GM19023 (cell line): ENCODE data around the gene STUB1.
"Not testable (repeated sequence)": the region's sequence is repeated elsewhere in the genome, so short reads cannot be mapped to it uniquely, and the experiment has no call there.

Experiments used
- ATAC-seq: cut with Tn5 transposase; IDR thresholded peaks from one replicate; pipeline ENCODE4 v1.9.1; 2021; ENCODE audit warnings: mild to moderate bottlenecking, moderate library complexity; ENCODE audit not compliant: unreplicated experiment

The STUB1 gene

DNA sequence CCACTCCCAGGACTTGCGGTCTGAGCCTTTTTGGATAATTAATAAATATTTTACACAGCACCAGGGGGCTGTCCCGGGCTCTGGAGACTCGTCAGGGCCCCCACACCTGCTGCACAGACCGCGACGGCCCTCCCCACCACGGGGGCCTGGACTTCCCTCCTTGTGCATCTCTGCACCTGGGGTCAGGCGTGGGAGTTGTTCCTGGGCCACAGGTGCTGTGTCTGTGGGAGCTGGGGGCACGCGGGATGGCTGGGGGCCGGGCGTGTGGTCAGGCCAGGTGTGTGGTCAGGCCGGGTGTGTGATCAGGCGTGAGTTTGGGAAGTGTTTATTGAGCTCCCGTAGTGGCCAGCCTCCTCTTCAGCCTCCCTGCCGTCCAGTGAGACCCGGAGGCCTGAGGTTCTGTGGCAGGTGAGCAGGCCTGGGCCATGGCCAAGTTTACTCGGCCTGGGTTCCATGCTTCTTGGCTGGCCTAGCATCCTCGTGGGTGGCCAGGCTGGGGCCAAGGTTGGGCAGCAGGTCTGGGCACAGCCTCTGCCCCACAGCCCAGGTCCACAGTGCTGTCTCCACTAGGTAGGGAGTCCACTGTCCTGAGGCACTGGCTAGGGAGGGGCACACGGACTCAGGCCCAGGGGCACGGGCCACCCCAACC lies 1.9 kb upstream of the STUB1 start:
- ATAC-seq: no peak

DNA sequence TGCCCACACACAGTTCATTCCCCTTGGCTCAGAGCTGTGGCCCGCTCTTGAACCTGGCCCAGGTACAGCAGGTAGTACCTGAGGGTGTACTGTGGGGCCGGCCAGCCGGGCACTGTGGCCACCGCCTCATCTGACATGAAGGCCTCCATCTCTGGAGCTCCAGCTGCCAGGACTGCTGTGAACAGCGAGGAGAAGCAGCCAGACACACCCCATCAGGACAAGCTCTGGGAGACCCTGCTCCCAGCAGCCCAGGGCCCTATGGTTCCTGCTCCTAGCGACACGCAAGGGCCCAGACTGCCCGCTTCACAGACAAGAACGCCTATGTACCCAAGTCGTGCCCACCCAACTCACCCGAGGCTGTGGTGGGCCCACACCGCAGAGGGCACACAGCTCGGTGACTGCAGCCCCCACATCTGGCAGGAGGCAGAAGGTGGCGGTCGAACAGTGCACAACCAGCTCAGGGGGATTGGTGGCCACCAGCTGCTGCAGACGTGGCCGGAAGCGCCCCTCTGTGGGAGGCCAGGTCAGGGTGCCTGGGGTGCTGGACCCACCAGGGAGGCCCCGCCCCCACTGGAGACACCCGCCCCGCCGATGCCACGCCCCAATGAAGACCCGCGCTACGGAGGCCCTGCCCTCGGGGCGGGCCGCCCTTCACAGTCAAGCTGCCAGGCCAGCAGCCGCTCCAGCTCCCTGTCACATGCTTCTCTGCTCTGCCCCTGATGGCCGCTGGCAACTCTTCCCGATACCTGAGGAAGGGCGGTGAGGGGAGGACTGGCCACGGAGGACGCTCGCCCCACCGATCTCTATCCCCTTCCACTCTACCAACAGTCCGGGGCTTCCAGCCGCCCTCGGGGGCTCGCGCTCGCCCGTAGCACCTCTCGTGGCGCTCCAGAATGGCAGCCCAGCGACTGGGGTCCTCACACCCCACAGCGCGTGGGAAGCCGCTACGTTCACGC lies 1.1 kb upstream of the STUB1 start:
- no peak for ATAC-seq

DNA sequence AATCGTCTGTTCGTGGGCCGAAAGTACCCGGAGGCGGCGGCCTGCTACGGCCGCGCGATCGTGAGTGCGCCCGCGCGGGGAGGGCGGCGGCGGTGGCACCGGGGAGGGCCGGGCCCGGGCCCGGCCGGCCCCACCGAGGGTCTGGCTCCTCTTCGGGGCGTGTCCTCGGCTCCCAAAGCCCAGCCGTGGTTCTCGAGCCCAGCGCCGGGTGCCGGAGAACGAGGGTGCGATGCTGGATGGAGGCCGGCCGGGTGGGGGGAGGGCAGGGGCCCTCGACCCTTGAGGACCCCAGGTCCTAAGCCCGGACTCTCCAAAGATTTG lies 375 bp downstream of the STUB1 start:
- ATAC-seq: no peak

DNA sequence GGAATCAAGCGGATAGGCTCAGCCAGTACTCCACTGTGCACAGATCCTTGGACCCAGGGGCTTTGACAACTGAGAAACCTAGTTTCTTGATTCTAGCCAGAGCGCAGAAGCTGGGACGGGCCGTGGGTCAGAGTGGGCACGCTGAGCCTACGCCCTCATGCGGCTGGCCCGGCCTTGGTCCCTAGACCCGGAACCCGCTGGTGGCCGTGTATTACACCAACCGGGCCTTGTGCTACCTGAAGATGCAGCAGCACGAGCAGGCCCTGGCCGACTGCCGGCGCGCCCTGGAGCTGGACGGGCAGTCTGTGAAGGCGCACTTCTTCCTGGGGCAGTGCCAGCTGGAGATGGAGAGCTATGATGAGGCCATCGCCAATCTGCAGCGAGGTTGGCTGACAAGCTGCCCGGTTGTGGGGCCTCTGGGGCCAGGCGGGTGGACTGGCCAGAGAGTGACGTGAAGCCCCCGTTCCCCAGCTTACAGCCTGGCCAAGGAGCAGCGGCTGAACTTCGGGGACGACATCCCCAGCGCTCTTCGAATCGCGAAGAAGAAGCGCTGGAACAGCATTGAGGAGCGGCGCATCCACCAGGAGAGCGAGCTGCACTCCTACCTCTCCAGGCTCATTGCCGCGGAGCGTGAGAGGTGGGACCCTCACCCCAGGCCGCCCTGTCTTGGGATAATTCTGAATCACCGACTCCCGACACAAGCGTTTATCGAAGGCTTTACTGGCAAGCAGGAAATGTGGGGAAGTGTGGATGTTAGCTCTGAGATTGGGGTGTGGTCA lies 946 bp downstream of the STUB1 start:
- ATAC-seq: no peak

DNA sequence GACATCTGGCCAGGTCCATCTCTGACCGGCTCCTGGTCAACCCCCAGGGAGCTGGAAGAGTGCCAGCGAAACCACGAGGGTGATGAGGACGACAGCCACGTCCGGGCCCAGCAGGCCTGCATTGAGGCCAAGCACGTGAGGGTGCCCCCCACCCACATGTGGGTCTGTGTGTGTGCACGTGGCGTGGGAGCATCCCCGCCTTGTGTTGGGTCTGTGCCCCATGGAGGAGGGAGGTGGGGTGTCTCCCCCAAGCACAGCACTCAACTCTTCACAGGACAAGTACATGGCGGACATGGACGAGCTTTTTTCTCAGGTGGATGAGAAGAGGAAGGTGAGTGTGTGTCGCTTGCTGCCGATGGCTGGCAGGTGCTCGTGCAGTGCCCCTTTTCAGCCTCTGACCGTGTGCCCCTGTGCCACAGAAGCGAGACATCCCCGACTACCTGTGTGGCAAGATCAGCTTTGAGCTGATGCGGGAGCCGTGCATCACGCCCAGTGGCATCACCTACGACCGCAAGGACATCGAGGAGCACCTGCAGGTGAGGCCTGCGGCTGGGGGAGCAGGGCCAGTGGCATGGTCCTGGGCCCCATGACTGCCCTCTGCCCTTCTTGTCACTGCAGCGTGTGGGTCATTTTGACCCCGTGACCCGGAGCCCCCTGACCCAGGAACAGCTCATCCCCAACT lies 1.7 kb downstream of the STUB1 start:
- ATAC-seq: no peak

DNA sequence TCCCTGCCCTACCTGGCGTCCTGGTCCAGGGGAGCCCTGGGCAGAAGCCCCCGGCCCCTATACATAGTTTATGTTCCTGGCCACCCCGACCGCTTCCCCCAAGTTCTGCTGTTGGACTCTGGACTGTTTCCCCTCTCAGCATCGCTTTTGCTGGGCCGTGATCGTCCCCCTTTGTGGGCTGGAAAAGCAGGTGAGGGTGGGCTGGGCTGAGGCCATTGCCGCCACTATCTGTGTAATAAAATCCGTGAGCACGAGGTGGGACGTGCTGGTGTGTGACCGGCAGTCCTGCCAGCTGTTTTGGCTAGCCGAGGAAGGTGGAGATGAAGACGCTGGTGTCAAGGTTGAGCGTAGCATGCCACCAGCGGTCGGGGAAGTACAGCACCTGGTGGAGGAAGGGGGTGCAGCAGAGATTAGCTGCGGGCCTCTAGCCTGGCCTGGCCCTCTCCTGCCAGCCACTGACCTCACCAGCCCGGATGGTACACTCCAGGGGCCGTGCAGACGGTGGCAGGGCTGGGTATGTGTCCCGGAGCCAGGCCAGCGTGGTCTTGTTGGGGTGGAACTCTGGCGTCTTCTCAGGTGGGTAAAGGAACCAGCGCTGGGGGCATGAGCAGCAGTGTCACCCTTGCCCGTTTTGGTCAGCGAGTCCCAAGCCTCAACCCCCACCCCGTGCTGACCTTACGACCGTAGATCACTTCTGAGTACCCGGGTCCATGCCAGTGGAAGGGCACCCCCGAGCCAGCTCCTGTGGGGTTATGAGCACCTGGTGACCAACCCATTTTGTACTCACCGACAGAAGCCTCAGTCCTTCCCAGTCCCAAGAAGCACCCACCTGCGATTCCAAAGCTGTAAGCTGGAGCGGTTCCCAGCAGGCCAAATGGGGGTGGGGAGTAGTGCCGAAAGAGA lies 2.5 kb downstream of the STUB1 start:
- no peak for ATAC-seq

DNA sequence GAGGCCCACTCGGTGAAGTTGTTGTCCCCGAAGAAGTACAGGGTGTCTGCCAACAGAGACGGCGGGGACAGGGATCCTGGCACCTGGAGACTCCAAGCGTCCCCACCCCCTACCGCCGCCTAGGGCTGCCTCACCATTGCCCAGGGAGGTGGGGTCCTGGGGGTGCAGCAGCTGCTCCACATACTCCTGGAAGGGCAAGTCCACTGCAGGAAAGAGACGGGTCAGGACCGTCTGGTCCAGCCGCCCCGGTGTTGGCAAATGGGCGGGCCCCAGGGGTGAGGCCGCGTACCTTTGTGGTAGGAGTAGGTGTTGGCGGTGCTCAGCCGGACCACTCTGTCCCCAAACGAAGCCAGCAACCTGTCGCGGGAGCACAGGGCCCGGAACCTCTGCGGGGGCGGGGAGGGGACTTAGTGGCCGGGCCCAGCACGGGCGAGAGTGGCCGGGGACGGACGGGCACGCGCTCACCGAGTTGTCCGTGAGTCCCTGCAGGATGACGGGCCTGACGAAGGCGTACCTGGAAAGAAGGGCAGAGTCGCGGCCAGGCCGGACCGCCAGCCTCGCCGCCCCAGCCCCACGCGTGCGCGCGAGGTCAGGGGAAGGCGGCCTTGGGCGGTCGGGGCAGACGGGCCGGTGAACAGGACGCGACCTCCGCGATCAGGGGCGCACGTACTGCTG lies 3.3 kb downstream of the STUB1 start:
- no peak for ATAC-seq

DNA sequence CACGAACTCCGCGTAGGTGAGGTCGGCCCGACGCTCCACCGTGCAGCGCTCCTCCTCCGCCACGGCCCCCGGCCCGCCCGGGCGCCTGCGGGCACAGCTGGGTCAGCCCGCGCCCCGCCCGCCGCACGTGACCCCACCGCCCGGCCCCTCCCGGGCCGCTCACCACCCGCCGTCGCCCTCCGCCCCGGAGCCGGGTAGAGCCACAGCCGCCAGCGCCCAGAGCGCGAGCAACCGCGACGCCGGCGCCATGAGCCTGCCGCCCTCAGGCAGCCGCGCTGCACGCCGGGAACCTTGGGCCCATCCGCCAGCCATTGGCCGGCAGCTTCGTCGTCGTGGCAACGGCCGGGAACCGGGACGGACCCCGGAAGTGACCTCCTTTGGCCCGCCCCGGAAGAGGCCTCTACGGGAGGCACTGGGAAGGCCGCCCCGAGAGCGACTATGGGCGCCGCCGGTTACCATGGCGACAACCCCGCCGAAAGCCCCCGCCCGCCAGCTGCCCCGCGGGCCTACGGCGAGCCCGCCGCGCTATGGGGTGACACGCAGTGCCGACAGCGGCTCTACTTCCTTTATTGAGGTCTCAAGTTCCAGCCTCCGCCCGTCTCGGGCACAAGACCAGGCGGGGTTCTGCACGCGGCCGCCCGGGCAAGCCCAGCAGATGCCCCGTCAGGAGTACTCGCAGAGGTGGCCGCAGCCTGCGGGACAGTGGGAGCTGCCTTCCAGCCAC lies 4.0 kb downstream of the STUB1 start, which contains the start of gene JMJD8:
Gene JMJD8 (minus strand): TSS at position 264 of the 724 bp plus-strand sequence. CDS start 15 bp downstream, at position 249.
- peak; percentile 65 for ATAC-seq

DNA sequence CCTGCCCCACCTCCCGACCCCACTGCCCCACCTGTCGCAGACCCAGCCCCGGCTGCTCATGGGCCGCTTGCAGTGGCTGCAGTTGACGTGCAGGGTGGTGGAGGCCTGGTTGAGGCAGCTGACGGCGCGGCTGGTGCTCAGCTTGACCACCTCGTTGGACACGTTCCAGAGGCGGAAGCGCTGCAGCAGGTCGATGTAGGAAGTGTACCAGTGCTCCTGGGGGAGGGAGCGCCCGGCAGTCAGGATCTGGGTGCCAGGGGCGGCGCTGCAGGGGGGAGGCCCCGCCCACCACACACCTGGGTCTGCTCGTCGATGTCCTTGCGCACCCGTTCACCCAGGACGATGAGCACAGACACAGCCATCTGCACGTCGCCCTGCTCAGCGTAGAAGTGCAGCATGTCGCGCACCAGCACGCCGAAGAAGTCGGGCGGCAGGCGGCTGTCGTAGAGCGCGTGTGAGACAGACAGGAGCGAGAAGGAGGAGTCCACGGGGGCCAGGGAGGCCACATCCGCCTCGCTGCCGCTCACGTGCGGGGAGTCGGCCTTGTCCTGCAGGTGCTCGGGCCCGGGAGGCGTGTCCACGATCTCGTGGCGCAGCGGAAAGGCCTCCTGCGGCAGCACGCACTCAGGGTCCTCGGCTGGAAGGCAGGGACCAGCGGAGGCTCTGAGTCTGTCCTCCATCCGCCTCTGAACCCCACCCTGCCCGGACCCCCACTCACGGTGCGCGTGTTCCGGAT lies 4.9 kb downstream of the STUB1 start:
- ATAC-seq: no peak

DNA sequence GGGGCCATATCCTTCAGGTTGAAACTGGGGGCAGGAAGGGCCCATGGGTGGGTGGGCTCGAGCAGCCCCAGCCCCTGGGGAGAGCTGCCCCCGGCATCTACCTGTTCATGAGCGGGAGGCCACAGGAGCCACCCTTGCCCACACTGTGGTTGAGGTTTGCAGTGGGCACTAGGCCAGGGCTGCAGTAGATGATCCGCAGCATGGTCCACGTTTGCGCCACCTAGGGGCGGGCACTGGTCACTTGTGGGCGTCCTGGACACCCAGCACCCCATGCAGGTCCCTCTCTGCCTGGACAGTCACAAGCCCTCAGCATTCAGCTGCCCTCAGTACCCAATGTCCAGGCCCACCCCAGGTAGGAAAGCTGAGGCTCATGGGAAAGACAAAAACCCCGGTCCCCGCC lies 5.8 kb downstream of the STUB1 start:
- ATAC-seq: no peak

DNA sequence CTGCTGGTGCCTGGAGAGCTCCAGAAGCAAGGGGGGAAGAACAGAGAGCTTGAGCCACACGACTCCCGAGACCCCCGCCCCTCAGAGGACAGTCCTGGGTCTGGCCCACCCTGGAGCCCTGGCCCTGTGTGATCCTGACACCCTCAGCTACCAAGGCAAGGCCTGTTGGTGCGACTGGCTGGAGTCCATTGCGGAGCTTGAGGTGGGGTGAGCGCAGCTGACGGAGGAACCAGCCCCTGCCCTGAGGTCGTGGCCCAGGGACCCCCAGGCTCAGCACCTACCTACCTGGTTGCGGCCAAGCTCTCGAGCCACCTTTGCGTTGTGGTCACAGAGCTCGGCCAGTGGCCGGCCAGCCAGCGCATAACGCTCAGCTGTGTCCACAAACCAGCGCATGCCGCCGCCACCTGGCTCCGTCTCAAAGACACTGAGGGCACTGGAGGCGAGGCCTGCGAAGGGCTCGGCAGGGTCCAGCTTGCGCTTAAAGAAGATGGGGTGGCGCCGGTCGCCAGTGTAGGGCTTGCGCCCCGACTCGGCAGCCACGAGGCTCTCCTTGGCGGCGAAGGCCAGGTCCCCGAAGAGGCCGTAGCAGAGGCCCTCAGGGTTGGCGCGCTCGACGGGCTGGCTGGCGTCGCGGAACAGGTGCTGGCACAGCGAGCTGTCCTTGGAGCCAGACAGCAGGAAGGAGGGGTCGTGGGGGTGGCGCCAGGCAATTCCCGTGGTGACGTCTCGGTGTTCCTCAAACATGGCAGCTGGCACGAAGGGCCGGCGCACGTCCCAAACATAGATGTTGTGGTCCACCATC lies 6.5 kb downstream of the STUB1 start:
- no peak for ATAC-seq

DNA sequence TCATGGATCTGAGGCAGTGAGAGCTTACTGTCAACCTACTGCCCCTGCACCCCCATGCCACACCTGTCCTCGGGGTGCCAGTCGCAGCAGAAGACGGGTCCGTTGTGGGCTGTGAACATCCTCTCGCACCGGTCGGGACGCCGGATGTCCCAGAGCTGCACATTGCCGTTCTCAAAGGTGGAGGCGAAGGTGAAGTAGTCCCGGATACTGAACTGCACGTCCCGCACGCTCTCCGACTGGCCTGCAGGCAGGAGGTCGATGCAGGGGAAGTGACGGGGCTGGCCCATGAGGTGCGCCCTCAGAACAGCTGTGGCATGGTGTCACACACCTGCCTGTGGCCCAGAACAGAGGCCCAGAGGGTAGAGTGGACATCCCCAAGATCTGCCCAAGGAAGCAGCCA lies 7.3 kb downstream of the STUB1 start:
- no peak for ATAC-seq

DNA sequence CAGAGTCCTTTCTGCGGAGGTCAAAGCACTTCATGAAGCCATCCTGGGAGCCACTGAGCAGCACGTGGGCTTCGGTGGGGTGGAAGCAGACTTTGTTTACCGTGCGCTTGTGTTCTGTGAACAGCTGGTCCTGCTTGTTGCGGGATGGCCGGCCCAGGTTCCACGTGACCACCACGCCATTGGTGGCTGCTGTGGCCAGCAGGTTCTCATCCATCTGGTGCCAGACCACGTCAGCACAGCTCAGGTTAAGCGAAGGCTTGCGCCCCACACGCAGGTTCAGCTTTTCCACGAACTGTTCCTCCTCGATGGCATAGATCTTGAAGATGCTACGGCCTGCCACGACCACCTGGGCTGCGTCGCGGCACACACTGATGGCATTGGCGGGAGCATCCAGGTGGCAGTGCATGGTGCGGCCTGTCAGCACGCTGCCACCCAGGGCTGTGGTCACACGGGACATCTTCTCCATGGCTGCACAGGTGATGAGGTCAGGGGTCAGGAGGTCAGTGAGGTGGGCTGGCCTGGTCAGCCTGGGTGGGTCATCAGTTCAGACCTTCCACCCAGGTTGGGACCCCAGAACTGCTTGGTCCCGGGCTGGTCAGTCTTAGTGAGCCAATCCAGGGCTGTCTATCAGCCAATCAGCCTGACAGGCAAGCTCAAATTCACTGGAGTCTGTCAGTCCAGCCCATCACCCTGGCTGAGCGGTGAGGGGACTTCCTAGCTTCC lies 9.1 kb downstream of the STUB1 start:
- no peak for ATAC-seq

DNA sequence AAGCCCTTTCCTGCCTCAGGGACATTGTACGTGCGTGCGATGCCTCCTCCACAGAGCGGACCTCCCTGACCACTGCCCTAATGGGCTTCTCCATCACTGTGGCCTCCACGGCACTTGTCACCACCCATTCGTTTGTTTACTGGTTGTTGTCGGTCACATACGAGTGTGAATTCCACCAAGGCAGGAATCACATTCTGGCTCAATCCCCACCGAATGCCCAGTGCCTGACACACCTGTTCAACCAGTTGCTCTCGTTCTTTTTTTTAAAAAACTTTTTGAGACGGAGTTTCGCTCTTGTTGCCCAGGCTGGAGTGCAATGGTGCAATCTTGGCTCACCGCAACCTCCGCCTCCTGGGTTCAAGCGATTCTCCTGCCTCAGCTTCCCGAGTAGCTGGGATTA lies 11.0 kb downstream of the STUB1 start:
- ATAC-seq: not testable (repeated sequence)

DNA sequence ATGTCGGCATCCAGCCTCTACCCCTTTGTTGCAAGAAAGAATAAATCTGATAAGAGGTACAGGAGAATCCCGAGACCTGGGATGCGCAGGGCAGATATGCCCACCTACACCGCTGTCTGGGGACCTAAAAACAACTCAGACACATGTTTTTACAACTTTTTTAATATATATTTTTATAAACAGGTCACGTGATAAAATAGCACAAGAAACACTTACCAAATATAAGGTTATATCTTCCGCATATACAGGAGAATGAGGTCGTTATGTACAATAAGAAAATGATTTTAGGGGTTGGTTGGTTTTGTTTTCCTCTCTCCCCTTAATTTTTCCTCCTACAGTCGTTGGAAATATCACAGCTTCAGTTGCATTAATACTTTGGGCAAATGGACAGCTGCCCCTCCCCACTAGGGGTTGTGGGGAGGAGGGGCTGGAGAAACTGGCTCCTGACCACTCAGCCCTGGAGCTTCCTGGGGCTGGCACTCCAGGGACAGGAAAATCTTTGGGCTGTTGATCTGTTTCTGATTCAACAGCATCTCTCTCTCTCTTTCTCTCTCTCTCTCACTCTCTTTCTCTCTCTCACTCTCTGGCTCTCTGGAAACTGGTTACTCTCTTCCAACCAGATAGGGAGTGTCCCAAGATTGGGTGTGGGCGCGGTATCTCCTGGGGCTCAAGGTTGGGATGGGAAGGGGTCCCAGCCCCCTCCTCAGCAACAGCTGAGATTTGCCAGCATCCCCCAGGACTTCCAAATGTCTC lies 12.3 kb downstream of the STUB1 start:
- no peak for ATAC-seq

DNA sequence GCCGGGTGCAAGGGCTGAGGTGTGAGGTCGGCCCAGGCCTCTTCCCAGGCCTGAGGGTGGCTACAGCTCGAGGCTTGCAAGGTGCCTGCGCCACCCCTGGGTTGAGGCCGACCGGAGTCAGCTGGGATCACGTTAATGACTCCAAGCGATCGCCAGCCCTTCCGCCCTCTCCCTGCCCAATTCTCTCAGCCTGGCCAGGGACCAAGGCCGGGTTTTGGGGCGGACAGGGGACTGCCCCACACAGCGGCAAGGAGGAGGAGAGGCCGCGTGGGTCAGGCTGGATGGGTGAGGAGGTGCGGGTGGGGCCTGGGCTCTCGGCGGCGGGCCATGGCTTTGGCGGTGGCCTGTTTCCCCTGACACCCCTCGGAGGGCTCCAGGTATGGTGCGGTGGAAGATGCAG lies 13.2 kb downstream of the STUB1 start:
- no peak for ATAC-seq
